ENCODE data around the gene MCTP1. TPM values are rescaled to one million over a fixed set of nuclear protein-coding genes. Genes with fewer than 3 reads are reported as not detected.

The MCTP1 gene
- total and polyA plus RNA-seq, 2 of the 8 experiments (the other 6 are each of a cell fraction or from before 2014, with no cell fraction given), result 0.56 to 3.4 TPM

GRCh38 chr5:95283022-95283615 is 1.8 kb downstream of the MCTP1 start:
- CTCF ChIA-PET (ENCODE audit: partially characterized antibody), result interaction anchor here (0.9 kb wide), 1 partner anchor 110 kb away, joined by 3 read pairs; no protein-coding TSS in a partner anchor
- 15% methylated on average over 10 of the region's 10 CpGs; no CpG with 5 or more reads in 1 of the 2 experiments for WGBS, 2 experiments (ENCODE audit: extremely low coverage in 1 of 2, insufficient coverage in 1 of 2, insufficient read length in 1 of 2, insufficient replicate concordance in 2 of 2, low coverage in 1 of 2, low lambda C conversion rate in 2 of 2, missing lambda C conversion rate in 1 of 2)
- Histone ChIP-seq H3K27ac (ENCODE audit: low read depth, low read length) (no peak overlapping the region), H3K14ac (ENCODE audit: insufficient read length) (no peak overlapping the region), H2BK120ac (replicated peaks; ENCODE audit: low read depth, low read length) (no peak overlapping the region), H4K8ac (ENCODE audit: extremely low read depth, insufficient read depth, low read length) (no peak overlapping the region), H3K4me1 (replicated peaks in 1 of 4; ENCODE audit: control insufficient read depth in 3 of 4, insufficient read depth in 4 of 4, low read length in 3 of 4) (peaks cover 3 to 12% (median 8%) of the 10 kb centered on the region in 4 experiments; a peak in 6 of 7 replicates), H3K4ac (replicated peaks; ENCODE audit: insufficient read length, low read depth, low read length) (no peak overlapping the region), H2AFZ (ENCODE audit: low read length) (no peak overlapping the region), H3K9me3 (ENCODE audit: insufficient read depth in 2 of 2, low read depth in 1 of 2, low read length in 1 of 2) (no peaks in the 10 kb centered on the region), H3K23ac (ENCODE audit: insufficient read length) (no peak overlapping the region), H3K18ac (ENCODE audit: extremely low read depth, low read length) (no peak overlapping the region), H4K20me1 (replicated peaks in 1 of 2; ENCODE audit: control insufficient read depth in 1 of 2, insufficient read depth in 2 of 2, low read length in 2 of 2) (no peaks in the 10 kb centered on the region), H2AK5ac (ENCODE audit: low read depth, low read length) (no peak overlapping the region), H3K36me3 (ENCODE audit: control insufficient read depth in 2 of 4, insufficient read depth in 4 of 4, low read length in 3 of 4) (no peaks in the 10 kb centered on the region), H3K27me3 (replicated peaks in 1 of 4; ENCODE audit: control insufficient read depth in 3 of 4, extremely low read depth in 1 of 4, insufficient read depth in 3 of 4, low read length in 3 of 4) (peaks cover 2 to 22% (median 15%) of the 10 kb centered on the region in 4 experiments), H3K79me2 (ENCODE audit: control insufficient read depth in 1 of 2, insufficient read depth in 2 of 2, low read length in 2 of 2) (no peaks in the 10 kb centered on the region), H3K4me3 (ENCODE audit: extremely low read depth in 1 of 4, insufficient read depth in 2 of 4, low read depth in 3 of 4, low read length in 4 of 4) (peak overlapping the region; percentile 16 to 88 (median 58); a peak in 7 of 8 replicates), H3K56ac (replicated peaks; ENCODE audit: insufficient read length, low read depth, low read length) (no peak overlapping the region), H3K79me1 (ENCODE audit: low read depth, low read length) (no peaks in the 10 kb centered on the region), H3K9ac (replicated peaks in 1 of 4; ENCODE audit: extremely low read depth in 1 of 4, low read depth in 3 of 4, low read length in 3 of 4) (no peak overlapping the region), H3K23me2 (ENCODE audit: low read depth, low read length) (peaks cover 12% of the 10 kb centered on the region), H2BK15ac (ENCODE audit: low read length) (no peak overlapping the region), H4K5ac (ENCODE audit: insufficient read length, low read depth, low read length) (no peak overlapping the region), H2BK20ac (ENCODE audit: low read length) (no peak overlapping the region), H2BK12ac (ENCODE audit: low read depth, low read length) (no peak overlapping the region), H4K91ac (replicated peaks; ENCODE audit: insufficient read length, low read length) (no peak overlapping the region), H3K4me2 (ENCODE audit: insufficient read depth in 1 of 2, low read depth in 2 of 2, low read length in 2 of 2) (peak overlapping the region; percentile 83 to 92), H2BK5ac (ENCODE audit: low read depth, low read length) (no peak overlapping the region; the same call in 1 of the 2 replicates)
- FAIRE-seq (peak; percentile 62), DNase-seq (ENCODE audit: low read depth in 1 of 2, low spot score in 2 of 2) (no peak)
- POLR2A ChIA-PET (ENCODE audit: partially characterized antibody), result interaction anchor here (0.9 kb wide), 1 partner anchor 309 kb away, joined by 3 read pairs; no protein-coding TSS in a partner anchor
- TF ChIP-seq, protein P1, sequence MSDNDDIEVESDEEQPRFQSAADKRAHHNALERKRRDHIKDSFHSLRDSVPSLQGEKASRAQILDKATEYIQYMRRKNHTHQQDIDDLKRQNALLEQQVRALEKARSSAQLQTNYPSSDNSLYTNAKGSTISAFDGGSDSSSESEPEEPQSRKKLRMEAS (IDR thresholded peaks at IDR 0.05), result peak; percentile 72
- TF ChIP-seq RFX5 (IDR thresholded peaks at IDR 0.05; ENCODE audit: borderline replicate concordance, low read depth, low read length), result no peak

Data from H1 (cell line).